ENCODE results near the gene ITGB7.
"Not testable (repeated sequence)": the region's sequence is repeated elsewhere in the genome, so short reads cannot be mapped to it uniquely, and the experiment has no call there.

Gene ITGB7

DNA sequence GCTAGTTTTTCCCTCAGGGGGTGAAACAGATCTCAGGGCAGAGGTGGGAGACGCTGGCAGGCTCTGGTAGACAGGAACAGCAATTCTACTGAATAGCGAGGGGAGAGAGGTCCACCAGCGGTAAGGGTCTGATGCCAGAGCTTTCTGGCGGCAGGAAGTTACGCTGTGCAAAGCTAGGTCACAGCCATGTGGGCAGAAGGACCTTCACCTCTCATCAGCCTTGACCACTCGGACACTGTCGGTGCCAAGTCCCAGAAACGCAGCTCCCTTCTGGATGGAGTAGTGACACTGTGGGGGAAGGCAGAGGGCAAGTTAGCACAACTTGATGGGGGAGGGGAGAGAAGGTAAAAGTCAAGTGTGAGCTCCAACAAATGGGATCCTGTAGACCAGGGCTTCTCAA is 36.8 kb downstream of the ITGB7 start:
- Histone ChIP-seq H3K27me3 (ENCODE audit: control insufficient read depth in 1 of 2, insufficient read depth in 2 of 2, low read length in 2 of 2) (no peaks in the 10 kb centered on the region), H3K4me1 (ENCODE audit: control insufficient read depth in 1 of 2, insufficient read depth in 2 of 2, low read length in 2 of 2) (peaks cover 6% of the 10 kb centered on the region in 2 donors), H3K9ac (ENCODE audit: low read depth in 1 of 2, low read length in 2 of 2) (no peak overlapping the region), H3K27ac (ENCODE audit: low read depth, low read length) (no peak overlapping the region), H3K36me3 (ENCODE audit: control insufficient read depth in 1 of 2, insufficient read depth in 2 of 2, low read length in 2 of 2) (peaks cover 9% of the 10 kb centered on the region in 2 donors), H3K4me3 (ENCODE audit: low read depth in 1 of 2, low read length in 2 of 2) (no peak overlapping the region), H3K9me3 (ENCODE audit: control insufficient read depth in 1 of 2, low read length in 2 of 2) (no peaks in the 10 kb centered on the region)

DNA sequence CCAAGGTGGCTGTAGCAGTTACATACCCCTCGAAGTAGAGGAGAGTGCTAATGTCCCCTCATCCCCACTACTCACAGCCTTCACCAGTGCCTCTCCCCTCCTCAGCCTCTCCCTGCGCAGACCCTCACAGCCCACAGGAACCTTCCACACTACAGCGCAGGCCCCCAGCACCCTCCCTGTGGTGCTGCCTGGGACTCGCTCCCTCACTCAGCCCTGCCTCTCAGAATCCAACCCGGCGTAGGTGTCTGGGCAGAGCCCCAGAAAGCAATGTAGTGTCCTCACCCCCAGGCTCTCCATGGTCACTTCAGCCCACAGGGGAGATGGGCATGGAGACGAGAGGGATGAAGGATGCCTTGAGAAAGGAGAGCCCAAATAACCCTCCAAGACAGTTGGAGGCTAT is 37.4 kb downstream of the ITGB7 start:
- Histone ChIP-seq H3K36me3 (ENCODE audit: control insufficient read depth in 1 of 2, insufficient read depth in 2 of 2, low read length in 2 of 2) (peaks cover 9% of the 10 kb centered on the region in 2 donors), H3K9ac (ENCODE audit: low read depth in 1 of 2, low read length in 2 of 2) (no peak overlapping the region), H3K9me3 (ENCODE audit: control insufficient read depth in 1 of 2, low read length in 2 of 2) (no peaks in the 10 kb centered on the region), H3K27me3 (ENCODE audit: control insufficient read depth in 1 of 2, insufficient read depth in 2 of 2, low read length in 2 of 2) (no peaks in the 10 kb centered on the region), H3K4me1 (ENCODE audit: control insufficient read depth in 1 of 2, insufficient read depth in 2 of 2, low read length in 2 of 2) (peaks cover 0 to under 1% of the 10 kb centered on the region in 2 donors), H3K4me3 (ENCODE audit: low read depth in 1 of 2, low read length in 2 of 2) (no peak overlapping the region), H3K27ac (ENCODE audit: low read depth, low read length) (no peak overlapping the region)

DNA sequence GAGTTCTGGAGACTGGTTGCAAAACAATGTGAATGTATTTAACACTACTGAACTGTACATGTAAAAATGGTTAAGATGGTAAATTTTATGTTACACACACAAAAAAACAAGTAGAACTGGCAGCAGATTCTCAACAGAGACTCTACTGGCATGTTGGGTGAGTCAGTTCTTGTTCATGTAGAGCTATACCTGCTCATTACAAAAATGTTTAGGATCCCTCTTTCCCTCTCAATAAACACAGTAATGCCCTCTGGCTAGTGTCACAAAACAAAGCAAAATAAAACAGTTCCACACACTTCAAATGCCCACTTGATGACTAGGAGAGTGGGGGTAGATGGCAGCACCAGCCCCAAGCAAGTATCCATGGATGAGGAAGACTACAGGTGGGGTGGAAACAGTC is 40.2 kb downstream of the ITGB7 start:
- Histone ChIP-seq H3K27me3 (ENCODE audit: control insufficient read depth in 1 of 2, insufficient read depth in 2 of 2, low read length in 2 of 2) (no peaks in the 10 kb centered on the region), H3K9me3 (ENCODE audit: control insufficient read depth in 1 of 2, low read length in 2 of 2) (no peaks in the 10 kb centered on the region), H3K9ac (ENCODE audit: low read depth in 1 of 2, low read length in 2 of 2) (no peak overlapping the region), H3K36me3 (ENCODE audit: control insufficient read depth in 1 of 2, insufficient read depth in 2 of 2, low read length in 2 of 2) (peaks cover 4 to 9% of the 10 kb centered on the region in 2 donors), H3K4me3 (ENCODE audit: low read depth in 1 of 2, low read length in 2 of 2) (no peak overlapping the region), H3K4me1 (ENCODE audit: control insufficient read depth in 1 of 2, insufficient read depth in 2 of 2, low read length in 2 of 2) (no peaks in the 10 kb centered on the region), H3K27ac (ENCODE audit: low read depth, low read length) (no peak overlapping the region)

DNA sequence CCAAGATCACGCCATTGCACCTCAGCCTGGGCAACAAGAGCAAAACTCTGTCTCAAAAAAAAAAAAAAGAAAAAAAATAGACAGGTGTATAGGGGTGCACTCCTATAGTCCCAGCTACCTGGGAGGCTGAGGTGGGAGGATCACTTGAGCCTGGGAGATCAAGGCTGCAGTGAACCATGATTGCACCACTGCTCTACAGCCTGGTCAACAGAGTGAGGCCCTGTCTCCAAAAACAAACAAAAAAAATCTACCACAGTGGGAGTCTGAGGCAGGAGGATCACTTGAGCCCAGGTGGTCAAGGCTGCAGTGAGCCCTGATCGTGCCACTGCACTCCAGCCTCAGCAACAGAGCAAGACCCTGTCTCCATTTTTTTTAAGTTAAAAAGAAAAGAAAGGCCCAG is 44.0 kb downstream of the ITGB7 start:
- H3K36me3 ChIP-seq (ENCODE audit: control insufficient read depth in 1 of 2, insufficient read depth in 2 of 2, low read length in 2 of 2); H3K27ac ChIP-seq (ENCODE audit: low read depth, low read length); H3K4me1 ChIP-seq (ENCODE audit: control insufficient read depth in 1 of 2, insufficient read depth in 2 of 2, low read length in 2 of 2); H3K9me3 ChIP-seq (ENCODE audit: control insufficient read depth in 1 of 2, low read length in 2 of 2); H3K4me3 ChIP-seq (ENCODE audit: low read depth in 1 of 2, low read length in 2 of 2); H3K9ac ChIP-seq (ENCODE audit: low read depth in 1 of 2, low read length in 2 of 2); H3K27me3 ChIP-seq (ENCODE audit: control insufficient read depth in 1 of 2, insufficient read depth in 2 of 2, low read length in 2 of 2): not testable (repeated sequence)

DNA sequence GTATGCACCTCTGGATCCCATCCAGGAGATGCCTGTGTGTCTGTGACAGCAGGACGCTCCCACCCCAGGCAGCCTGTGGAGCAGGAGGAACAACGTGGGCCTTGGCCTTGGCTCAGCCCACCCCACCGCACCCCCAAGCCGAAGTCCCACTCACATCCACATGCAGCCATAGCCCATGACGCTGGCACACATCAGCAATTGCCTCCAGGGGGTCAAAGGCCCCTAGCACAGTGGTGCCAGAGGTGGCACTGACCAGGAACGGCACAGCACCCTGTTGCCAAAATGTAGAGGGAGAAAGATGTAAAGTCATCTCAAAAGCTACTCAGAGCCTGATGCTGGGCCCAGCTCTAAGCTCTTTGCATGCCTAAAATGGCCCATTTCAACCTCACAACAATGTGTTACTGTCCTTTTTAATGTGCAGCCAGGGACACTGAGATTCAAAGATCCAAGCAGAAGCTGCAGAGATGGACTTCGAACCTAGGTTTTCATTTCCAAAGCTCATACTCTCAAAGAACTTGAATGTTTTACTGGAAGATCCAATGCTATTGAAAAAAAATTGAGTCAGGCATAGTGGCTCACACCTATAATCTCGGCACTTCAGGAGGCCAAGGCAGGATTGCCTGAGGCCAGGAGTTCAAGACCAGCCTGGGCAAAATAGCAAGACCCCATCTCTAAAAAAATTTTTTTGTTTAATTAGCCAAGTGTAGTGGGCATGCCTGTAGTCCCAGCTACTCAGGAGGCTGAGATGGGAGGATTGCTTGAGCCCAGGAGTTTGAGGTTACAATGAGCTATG is 45.7 kb downstream of the ITGB7 start:
- H3K4me3 ChIP-seq (ENCODE audit: low read depth in 1 of 2, low read length in 2 of 2), result no peak overlapping the region
- H3K4me1 ChIP-seq (ENCODE audit: control insufficient read depth in 1 of 2, insufficient read depth in 2 of 2, low read length in 2 of 2), result no peaks in the 10 kb centered on the region
- H3K27ac ChIP-seq (ENCODE audit: low read depth, low read length), result no peak overlapping the region
- no peaks in the 10 kb centered on the region for H3K27me3 ChIP-seq (ENCODE audit: control insufficient read depth in 1 of 2, insufficient read depth in 2 of 2, low read length in 2 of 2)
- H3K36me3 ChIP-seq (ENCODE audit: control insufficient read depth in 1 of 2, insufficient read depth in 2 of 2, low read length in 2 of 2), result no peaks in the 10 kb centered on the region
- no peak overlapping the region for H3K9ac ChIP-seq (ENCODE audit: low read depth in 1 of 2, low read length in 2 of 2)
- no peaks in the 10 kb centered on the region for H3K9me3 ChIP-seq (ENCODE audit: control insufficient read depth in 1 of 2, low read length in 2 of 2)

DNA sequence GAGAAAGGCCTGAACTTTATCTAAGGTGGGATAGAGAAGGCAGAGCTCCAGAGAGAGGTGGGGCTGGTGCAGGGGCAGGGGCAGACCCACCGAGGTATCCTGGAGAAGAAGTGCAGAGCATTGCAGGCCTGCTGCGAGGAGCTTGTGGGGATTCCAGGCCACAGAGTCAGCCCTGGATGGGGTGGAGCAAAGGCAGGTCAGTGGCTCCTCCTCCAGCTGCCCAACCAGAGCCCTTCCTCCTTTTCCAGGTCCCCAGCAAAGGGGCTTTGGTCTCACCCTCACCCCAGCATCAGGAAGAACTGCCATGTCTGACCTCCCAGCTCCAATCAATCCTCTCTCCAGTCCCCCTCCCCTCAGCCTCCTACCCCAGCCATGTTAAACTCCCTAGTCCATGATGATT is 46.4 kb downstream of the ITGB7 start:
- Histone ChIP-seq H3K9ac (ENCODE audit: low read depth in 1 of 2, low read length in 2 of 2) (no peak overlapping the region), H3K27me3 (ENCODE audit: control insufficient read depth in 1 of 2, insufficient read depth in 2 of 2, low read length in 2 of 2) (no peaks in the 10 kb centered on the region), H3K36me3 (ENCODE audit: control insufficient read depth in 1 of 2, insufficient read depth in 2 of 2, low read length in 2 of 2) (no peaks in the 10 kb centered on the region), H3K4me1 (ENCODE audit: control insufficient read depth in 1 of 2, insufficient read depth in 2 of 2, low read length in 2 of 2) (no peaks in the 10 kb centered on the region), H3K9me3 (ENCODE audit: control insufficient read depth in 1 of 2, low read length in 2 of 2) (no peaks in the 10 kb centered on the region), H3K4me3 (ENCODE audit: low read depth in 1 of 2, low read length in 2 of 2) (no peak overlapping the region), H3K27ac (ENCODE audit: low read depth, low read length) (no peak overlapping the region)

DNA sequence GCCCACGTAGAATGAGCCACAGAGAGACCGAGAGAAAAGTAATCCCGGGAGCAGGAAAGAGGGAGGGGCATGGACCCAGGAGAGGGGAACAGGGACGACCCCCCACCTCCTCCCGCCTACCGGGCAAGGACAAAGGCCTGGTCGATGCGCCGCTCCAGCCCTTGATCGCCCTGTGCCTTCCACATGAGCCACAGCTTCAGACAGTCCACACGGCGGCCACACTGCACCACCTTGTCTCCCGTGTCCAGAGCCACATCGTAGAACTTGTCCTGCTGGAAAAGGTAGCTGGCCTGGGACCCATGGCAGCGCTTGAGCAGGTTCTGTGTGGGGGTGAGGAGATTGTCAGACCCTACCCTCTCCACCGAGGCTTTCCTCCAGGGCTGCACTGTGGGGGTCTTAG is 47.1 kb downstream of the ITGB7 start:
- no peak overlapping the region for H3K27ac ChIP-seq (ENCODE audit: low read depth, low read length)
- H3K36me3 ChIP-seq (ENCODE audit: control insufficient read depth in 1 of 2, insufficient read depth in 2 of 2, low read length in 2 of 2), result no peaks in the 10 kb centered on the region
- no peak overlapping the region for H3K9ac ChIP-seq (ENCODE audit: low read depth in 1 of 2, low read length in 2 of 2)
- no peaks in the 10 kb centered on the region for H3K9me3 ChIP-seq (ENCODE audit: control insufficient read depth in 1 of 2, low read length in 2 of 2)
- H3K4me1 ChIP-seq (ENCODE audit: control insufficient read depth in 1 of 2, insufficient read depth in 2 of 2, low read length in 2 of 2), result no peaks in the 10 kb centered on the region
- H3K4me3 ChIP-seq (ENCODE audit: low read depth in 1 of 2, low read length in 2 of 2), result no peak overlapping the region
- no peaks in the 10 kb centered on the region for H3K27me3 ChIP-seq (ENCODE audit: control insufficient read depth in 1 of 2, insufficient read depth in 2 of 2, low read length in 2 of 2)

DNA sequence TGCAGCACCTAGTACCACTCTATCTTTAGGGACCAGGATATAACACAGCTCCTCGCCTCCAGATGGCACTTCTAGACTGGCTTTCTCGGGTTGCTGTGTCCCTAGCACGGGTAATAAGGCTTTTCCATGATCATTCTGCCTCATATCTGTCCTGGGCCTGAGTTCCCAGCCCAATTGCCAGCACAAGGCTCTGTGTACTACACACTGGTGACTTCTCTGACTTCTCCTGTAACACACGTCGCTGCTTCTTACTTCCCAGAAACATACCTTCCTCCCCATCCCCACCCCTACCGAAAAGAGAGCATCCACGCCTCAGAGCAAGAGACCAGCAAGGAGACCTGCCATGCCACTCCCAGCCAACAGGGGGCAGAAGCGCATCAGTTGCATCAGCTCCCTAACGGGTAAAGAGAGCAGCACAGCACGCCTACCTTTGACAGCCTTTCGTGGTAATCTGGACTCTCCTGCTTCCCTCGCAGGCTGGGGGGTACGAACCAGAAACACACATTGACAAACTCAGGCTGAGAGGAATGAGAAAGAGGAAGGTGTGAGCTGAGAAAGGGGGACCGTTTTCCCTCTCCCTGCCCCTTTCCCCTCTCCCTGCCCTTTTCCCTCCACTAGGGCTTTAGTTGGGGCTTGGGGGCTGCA is 47.7 kb downstream of the ITGB7 start:
- no peaks in the 10 kb centered on the region for H3K4me1 ChIP-seq (ENCODE audit: control insufficient read depth in 1 of 2, insufficient read depth in 2 of 2, low read length in 2 of 2)
- no peak overlapping the region for H3K4me3 ChIP-seq (ENCODE audit: low read depth in 1 of 2, low read length in 2 of 2)
- no peaks in the 10 kb centered on the region for H3K36me3 ChIP-seq (ENCODE audit: control insufficient read depth in 1 of 2, insufficient read depth in 2 of 2, low read length in 2 of 2)
- H3K9ac ChIP-seq (ENCODE audit: low read depth in 1 of 2, low read length in 2 of 2), result peak overlapping the region in 1 of 2 donors; percentile 2
- H3K27ac ChIP-seq (ENCODE audit: low read depth, low read length), result no peak overlapping the region
- no peaks in the 10 kb centered on the region for H3K9me3 ChIP-seq (ENCODE audit: control insufficient read depth in 1 of 2, low read length in 2 of 2)
- no peaks in the 10 kb centered on the region for H3K27me3 ChIP-seq (ENCODE audit: control insufficient read depth in 1 of 2, insufficient read depth in 2 of 2, low read length in 2 of 2)

DNA sequence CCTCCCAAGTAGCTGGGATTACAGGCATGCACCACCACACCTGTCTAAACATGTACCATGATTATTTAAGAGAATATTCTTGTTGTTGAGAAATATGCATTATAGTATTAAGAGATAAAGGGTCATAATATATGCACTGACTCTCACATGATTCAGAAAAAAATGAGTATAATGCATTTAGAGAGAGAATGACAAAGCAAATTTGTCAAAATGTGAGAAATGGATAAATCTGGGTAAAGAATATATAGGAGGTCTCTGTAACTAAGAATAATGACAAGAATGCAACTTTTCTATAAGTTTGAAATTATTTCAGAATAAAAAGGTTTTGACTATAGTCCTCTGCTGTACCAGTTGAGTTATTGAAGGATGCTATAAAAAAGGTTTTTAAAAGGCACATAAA is 54.7 kb downstream of the ITGB7 start:
- H3K9ac ChIP-seq (ENCODE audit: low read depth in 1 of 2, low read length in 2 of 2), result no peak overlapping the region
- no peak overlapping the region for H3K27ac ChIP-seq (ENCODE audit: low read depth, low read length)
- H3K4me3 ChIP-seq (ENCODE audit: low read depth in 1 of 2, low read length in 2 of 2), result no peak overlapping the region
- no peaks in the 10 kb centered on the region for H3K27me3 ChIP-seq (ENCODE audit: control insufficient read depth in 1 of 2, insufficient read depth in 2 of 2, low read length in 2 of 2)
- no peaks in the 10 kb centered on the region for H3K9me3 ChIP-seq (ENCODE audit: control insufficient read depth in 1 of 2, low read length in 2 of 2)
- no peaks in the 10 kb centered on the region for H3K4me1 ChIP-seq (ENCODE audit: control insufficient read depth in 1 of 2, insufficient read depth in 2 of 2, low read length in 2 of 2)
- H3K36me3 ChIP-seq (ENCODE audit: control insufficient read depth in 1 of 2, insufficient read depth in 2 of 2, low read length in 2 of 2), result no peaks in the 10 kb centered on the region

DNA sequence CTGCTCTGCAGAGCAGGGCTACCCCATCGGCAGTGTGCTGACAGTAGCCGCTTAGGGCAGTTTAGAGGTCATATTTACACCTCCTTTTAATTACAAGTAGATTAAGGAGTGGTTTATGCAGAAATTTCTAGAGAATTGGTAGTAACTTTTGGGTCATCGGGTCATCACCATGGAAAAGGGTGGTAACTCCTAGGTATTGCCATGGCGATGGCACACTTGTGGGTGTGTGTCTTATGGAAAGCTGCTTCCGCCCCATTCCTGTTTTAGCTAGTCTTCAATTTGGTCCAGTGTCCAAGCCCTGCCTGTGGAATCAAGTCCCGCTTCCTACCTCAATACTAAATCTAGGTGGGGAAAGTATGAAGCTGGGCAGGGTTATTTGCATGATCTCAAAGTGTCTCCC is 56.0 kb downstream of the ITGB7 start:
- no peaks in the 10 kb centered on the region for H3K9me3 ChIP-seq (ENCODE audit: control insufficient read depth in 1 of 2, low read length in 2 of 2)
- no peaks in the 10 kb centered on the region for H3K4me1 ChIP-seq (ENCODE audit: control insufficient read depth in 1 of 2, insufficient read depth in 2 of 2, low read length in 2 of 2)
- H3K9ac ChIP-seq (ENCODE audit: low read depth in 1 of 2, low read length in 2 of 2), result no peak overlapping the region
- H3K4me3 ChIP-seq (ENCODE audit: low read depth in 1 of 2, low read length in 2 of 2), result no peak overlapping the region
- no peak overlapping the region for H3K27ac ChIP-seq (ENCODE audit: low read depth, low read length)
- H3K27me3 ChIP-seq (ENCODE audit: control insufficient read depth in 1 of 2, insufficient read depth in 2 of 2, low read length in 2 of 2), result no peaks in the 10 kb centered on the region
- H3K36me3 ChIP-seq (ENCODE audit: control insufficient read depth in 1 of 2, insufficient read depth in 2 of 2, low read length in 2 of 2), result no peaks in the 10 kb centered on the region
